Stimulated activated CD4-positive, alpha-beta T cell treated with anti-CD3 and anti-CD28 coated beads, TNF-alpha, amount 100 ng/mL, for 4 hours (primary cell): ENCODE measurements around the gene UTP15.

Experiments used
- DNase-seq, 3 experiments: peaks; one replicate each; pipeline ENCODE4 v3.0.0-alpha.2; 2020; ENCODE audit warnings: low read depth in 3 of 3

UTP15 gene, protein sequence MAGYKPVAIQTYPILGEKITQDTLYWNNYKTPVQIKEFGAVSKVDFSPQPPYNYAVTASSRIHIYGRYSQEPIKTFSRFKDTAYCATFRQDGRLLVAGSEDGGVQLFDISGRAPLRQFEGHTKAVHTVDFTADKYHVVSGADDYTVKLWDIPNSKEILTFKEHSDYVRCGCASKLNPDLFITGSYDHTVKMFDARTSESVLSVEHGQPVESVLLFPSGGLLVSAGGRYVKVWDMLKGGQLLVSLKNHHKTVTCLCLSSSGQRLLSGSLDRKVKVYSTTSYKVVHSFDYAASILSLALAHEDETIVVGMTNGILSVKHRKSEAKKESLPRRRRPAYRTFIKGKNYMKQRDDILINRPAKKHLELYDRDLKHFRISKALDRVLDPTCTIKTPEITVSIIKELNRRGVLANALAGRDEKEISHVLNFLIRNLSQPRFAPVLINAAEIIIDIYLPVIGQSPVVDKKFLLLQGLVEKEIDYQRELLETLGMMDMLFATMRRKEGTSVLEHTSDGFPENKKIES

DNA sequence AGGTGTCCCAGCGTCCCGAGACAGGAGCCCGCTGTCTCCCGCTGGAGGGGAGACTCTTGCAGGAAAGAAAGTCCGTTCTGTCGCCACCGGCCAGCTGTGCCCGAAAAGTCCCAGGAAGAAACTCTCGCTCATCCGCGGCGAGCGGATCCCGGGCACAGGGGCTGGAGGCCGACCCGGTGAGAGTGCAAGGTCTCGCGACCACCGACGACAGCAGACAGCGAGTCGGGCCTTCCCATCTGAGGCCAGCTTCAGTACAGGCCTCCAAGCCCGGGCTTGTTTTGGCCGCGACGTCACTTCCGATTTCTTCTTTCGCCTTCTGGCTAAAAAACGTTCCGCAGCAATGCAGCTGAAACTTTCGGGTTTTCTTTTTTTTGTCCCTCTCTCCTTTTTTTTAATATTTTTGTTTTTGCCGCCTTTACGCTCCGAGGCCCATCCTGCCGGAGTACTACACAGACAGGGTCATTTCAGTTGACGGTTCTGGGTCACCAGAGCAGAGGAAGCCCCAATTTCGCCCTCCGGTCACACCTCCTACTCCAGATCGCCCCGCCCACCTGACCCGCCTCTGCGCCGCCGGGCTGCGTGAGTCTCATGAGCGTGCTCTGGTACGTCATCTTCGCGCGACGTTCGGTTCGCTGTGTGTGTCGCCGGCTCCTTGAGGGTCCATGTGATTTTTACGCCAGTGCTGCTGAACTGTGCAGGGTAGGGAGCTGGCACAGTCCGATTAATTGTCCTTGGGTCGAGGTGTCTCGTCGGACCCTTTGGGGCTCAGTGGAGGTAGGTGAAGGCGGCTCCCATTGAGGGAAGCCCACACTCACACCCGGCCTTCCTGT, at the start of gene UTP15, which contains the start of gene ANKRA2:
UTP15 (plus strand) TSS at position 605 of the 830 bp plus-strand sequence. CDS start 1,602 bp downstream, outside the sequence.
ANKRA2 (minus strand) TSS at position 501 of the 830 bp plus-strand sequence. CDS start 2,758 bp downstream, outside the sequence.
- peak; percentile 96 to 98 (median 97) for DNase-seq

DNA sequence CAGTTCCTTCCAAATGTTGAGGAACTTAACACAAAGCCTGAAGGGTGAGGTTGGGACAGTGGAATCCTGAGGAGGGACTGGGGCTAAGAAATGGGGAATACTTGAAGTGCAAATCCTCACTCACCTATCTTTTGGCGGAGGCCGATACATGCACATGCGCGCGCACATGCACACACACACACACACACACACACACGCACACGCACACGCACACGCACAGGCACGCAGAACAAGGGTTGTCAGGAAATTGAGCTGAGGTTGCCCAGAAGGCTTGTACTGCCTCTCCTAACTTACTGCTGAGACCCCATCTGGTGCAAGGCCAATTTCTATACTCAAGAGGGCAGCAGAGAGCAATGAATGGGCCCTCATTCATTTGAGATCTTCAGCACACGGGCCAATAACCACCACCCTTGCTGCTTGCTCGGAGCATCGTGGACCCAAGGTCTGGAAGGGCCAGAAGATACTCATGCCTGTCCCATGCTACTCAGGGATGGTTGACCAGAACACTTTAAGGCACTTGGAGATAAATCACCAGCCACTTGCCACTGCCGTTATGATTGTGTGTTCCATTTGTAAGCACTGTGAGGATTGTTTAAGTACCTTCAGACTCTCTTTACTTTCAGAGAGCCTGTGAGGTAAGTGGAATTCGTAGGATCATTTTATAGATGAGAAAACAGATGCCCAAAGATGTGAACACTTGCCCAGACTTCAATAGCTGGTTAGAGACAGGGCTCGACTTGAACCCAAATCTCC, 45.8 kb upstream of the UTP15 start:
- peak; percentile 18 to 42 (median 36) for DNase-seq

DNA sequence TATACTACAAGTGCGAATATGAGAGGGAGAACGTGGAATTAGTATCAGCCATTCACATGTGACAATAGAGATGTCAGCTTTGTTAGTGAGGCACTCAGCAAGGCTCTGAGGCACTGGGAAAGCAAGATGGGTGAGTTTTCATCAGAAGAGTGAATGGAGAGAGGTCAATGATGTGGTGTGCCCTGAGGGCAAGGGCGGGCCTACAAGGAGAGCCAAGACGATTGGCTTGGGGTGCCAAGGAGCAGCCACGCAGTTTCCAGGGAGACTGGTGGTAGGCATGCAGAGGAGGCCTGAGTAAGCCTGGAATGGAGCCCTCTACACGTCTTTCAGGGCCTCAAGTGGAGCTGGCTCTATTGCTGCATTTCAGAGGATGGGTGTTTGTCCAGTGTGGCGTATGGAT, 42.6 kb upstream of the UTP15 start:
- DNase-seq, result no peak

DNA sequence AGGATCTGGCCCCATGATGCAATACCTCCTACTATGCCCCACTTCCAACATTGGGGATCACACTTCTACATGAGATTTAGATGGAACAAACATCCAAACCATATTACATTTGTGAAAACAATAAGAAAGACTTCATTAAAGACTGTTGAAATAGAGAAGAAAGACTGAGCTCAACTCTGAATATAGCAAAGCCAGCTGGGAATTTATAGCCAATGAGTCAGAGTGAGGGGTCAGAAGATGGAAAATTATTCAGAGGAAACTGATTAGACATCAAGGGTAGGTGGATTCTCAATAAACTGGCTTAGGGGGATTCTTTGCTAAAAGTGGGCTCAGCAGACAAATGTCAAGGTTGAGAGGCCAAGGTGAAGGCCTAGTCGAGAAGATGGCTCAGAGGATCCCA, 41.7 kb upstream of the UTP15 start:
- DNase-seq, result no peak

DNA sequence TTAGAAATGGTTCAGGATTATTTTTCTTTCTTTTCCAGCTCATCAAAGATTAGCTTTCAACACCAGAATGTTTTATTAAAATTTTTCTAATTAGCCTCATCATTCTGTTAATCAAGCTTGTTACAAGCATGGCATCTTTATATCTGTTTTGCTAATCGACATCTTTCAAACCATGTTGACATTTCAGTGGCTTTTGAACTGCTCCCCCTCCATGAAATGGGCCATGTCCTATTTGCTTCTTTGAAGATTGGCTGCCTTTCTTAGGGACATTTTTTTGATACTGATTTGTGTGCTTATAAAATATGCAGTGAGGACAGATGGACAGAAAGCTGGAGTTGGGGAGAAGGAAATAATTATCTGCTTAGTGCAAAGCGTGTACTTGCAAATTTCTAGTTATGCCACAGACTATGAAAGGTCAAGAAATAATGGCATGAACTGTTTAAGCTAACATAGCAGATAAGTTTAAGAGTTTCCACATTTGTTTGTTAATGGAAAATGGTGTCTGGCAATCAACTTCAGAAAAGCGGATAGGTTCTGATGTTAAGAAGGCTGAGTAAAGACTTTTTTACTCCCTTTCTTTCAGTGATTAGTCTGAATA, 39.8 kb upstream of the UTP15 start:
- DNase-seq, result no peak

DNA sequence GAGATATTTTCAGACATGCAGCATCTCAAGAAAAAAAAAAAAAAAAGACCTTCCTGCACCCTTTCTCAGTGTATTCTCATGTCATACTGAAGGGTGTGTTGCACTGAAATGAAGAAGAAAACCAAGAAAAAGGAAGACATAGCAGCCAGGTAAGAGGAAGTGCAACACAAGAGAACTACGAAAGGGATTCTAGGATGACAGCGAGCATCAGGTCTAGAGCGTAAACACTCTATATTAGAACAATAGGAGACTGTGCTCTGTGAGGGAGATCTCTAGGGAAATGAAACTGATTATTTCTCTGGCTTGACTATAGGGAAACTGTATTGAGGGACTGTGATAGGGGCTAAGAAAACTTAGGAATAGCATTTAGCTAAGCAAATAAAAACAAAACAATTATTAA, 37.3 kb upstream of the UTP15 start:
- DNase-seq, result no peak

DNA sequence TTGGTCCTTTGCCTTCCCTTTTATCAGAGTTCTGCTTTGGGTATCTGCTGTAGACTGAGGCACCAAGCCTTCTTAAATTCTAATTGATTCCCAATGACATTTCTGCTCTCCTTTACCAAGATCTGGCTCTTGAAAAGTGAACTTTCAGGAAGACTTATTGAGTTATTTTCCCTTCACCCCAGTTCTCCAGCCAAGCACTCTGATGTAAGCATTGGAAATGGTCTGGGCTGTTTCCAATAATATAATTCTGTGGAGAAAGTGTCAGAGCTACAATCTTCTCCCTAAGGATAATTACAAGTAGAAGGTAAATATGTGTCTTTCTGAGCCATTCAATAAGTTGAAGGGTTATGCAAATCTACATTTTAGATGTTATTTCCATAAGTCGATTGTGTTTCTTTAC, 36.5 kb upstream of the UTP15 start:
- DNase-seq, result no peak

DNA sequence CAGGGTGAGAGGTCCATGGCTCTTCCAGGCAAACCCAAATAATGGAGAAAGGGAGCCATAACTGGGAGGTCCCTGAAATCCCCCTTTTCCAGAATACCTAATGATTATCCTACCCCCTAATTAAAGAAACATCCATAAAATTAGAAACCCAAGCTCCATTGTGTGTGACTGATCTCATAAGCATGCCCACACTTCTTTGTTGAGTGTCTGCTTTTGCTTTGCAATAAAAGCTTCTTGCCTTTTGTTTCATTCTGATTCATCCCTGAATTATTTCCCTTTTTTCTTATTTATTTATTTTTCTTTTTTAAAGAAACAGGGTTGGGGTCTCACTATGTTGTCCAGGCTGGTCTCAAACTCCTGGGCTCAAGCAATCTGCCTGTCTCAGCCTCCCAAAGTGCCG, 34.2 kb upstream of the UTP15 start:
- DNase-seq, result no peak

DNA sequence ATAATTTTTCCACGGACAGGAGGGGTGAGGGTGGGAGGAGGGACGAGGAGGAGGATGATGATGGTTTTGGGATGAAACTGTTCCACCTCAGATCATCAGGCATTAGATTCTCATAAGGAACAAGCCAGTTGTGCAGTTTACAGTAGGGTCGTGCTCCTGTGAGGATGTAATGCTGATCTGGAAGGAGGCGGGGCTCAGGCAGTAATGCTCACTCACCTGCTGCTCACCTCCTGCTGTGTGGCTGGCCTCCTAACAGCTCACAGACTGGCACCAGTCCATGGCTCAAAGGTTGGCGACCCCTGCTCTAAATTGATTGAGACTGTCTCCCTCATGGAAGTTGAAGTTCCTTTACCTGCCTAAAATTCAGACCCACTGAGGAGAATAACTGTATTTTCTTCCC, 33.3 kb upstream of the UTP15 start:
- no peak for DNase-seq

DNA sequence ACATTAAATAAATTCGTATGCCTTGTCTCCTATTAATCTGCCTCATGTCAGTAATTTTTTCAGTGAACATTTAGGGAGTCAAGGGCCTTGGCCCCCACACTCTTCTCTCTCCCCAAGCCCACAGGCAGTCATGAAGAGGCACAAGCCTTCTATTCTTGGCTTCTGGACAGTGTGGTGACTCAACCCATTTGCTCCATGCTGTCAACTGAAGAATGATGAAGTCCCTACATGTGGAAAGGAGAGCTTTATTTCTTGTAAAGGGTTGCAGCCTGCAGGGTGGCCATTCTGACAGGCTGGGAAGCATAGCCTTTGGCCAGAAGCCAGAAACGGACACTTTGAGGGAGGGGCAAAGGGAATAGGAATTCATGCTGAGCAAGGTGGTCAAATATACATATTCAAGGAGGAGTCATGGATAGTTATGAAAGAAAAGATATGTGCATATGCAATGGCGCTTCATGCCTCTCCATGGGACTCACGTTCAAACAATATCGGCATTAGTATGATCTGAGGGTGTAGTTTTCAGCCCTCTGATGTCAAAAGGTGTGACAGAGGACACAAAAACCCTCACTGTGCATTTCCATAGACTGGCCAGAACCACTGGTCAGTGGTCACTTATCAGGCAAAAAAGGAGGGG, 31.4 kb upstream of the UTP15 start:
- DNase-seq, result no peak

DNA sequence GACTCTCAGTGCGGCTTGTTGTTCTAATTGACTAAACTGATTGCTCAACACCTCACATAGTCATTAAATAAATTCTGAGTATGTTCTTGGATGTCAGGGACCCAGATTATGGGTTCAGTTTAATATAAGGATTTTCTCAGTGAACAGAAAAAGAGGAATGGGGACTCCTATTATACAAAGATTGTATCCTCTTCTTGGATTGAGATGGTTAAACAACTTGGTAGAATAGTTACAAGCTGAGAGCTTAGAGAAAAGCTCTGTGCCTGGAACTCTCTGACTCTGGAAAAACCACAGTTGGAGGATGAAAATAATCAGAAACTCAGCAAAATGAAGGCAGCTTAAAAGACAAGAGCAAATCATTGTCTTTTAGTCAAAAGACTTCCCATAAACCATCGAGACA, 30.6 kb upstream of the UTP15 start:
- no peak for DNase-seq

DNA sequence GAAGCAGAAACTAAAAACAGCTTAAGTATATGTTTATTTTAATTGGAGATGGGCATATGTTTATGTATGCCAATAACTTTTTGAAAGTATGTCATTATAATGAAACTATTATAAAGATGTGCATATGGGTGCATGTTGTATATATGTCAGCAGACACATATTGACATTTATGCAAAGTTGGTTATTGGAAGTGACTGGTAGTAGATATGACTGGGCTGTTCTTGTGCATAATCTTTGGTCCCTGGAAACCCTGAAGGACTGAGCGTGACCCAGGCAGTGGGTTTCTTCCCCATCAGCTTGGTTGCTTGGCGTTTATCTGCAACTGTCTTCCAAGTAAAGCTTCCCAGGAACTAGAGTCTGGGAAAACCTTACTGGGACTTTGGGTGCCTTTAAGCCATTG, 25.8 kb upstream of the UTP15 start:
- DNase-seq, result no peak

DNA sequence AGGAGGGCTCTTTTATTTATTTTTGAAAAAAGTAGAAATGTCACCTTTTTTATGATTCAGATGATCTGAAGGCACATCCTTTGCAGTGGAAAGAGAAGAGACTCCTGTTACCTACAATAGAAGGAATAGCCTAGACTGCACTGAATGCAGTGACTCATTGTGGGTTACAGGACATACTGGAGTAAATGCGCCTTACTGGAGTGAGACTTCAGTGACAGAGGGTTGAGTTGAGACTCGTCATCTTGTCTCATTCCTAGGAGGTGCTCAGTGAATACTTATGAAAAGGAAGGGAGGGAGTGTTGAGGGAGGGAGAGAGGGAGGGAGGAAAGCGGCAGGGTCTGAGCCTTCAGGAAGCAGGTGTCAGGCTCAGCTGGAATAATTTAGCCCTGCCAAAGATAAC, 25.4 kb upstream of the UTP15 start:
- no peak for DNase-seq

DNA sequence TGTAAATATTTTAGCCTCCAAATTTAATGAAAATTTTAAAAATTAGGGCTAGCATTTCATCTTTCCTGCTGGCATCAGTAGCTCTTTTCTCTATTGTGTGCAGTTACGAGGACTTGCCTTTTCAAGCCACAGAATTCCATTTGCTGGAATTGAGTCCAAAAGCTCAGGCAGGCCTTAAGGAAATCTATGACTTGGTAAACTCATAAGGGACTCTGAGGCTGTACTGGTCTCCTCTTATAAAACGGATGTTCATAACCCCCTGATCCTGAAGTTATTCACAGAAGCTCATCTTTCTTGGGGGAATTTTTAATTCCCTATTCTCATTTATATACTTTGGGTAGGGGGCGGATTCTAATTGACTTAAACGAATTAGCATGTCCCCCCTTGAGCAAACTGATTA, 23.5 kb upstream of the UTP15 start:
- no peak for DNase-seq

DNA sequence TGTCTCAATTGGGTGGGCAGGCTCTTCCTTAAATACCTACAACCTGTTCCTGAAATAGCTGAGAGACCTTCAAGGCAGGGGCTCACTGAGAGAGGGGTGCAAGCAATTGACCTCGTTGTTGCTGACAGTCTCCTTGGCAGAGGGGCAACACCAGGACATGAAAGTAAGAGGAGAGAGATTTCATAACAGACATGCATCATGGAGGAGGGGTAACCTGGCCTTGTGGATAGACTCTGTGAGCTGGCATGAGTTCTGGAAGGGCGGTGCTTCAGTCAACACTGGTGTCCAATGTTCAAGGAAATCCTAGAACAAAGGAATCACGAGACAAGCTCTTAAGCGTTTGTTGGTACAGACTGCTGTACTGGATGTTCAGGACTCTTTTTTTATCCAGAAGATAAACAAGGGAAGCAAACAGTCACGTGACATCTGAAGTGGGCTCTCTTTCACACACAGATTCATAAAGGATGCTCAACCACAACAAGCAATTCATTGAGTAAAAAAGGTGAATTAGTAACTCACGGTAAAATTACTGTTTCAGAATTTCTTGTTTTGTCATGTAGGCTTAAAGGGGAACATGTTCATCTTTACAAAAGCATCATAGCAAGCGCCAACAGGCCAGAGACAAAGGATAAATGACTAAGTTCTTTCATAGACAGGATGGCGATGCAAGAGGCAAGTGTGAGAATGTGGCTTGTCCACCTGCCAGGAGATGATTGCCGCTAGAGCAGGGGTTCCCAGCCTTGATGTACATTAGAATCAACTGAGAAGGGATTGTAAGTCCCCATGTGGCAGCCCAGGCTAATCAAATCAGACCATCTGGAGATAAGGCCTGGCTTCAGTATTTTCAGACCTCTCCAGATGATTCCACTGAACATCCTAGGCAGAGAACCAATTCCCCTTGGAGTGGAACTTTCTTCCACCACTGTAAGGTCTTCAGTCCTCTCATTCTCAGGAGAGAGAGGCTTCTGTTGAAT, 20.8 kb upstream of the UTP15 start:
- DNase-seq, result no peak

DNA sequence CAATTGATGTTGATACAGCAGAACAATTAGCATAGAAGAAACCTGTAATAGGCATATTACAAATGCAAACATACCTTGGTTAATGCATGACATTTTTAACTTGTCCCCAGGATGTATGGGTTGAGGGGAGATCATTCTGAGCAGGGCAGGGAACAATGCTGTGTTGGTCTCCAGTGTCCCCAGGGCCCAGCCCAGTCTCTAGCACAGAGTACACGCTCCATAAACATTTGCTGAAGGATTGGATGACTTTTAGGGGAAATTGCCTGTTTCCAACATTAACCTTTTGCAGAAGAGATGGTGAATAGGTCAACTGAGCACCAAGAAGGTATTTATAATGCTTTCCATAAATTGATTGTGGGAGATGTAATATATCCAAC, 20.2 kb upstream of the UTP15 start:
- DNase-seq, result no peak

DNA sequence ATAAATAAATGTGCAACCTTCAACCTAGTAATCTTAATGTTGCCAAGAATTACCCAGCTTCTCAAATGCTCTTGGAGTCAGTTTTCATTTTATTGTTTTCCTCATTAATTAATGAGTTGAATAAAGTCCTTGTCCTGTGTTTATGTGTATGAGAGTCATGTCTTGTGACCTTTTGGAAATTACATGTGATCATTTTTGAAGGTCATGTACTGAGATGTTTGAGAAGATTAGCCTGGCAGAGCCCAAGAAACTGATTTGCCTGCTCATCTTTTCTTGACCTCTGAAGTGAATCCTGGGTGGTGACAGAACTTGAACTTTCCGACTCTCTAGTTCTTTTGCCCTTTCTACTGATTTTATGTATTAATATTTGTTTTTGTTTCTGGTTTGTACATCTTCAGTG, 15.5 kb upstream of the UTP15 start:
- no peak for DNase-seq

DNA sequence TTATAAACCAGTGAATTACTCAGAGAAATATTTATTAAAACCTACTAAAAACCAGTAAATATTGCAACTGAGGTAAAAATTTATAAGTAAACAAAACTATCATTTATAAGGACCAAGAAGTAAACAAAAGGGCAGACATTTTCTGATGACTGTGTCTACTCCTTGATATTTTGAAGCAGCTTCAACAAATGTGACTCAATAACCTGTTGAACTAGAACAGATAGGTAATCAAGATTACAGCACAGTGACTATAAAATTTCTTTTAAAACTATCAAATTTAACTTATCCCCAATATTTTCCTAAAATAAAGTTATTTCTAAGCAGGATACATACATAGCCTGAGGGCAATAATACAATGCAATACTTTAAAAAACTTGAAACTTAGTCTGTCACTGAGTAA, 12.9 kb upstream of the UTP15 start:
- DNase-seq, result no peak

DNA sequence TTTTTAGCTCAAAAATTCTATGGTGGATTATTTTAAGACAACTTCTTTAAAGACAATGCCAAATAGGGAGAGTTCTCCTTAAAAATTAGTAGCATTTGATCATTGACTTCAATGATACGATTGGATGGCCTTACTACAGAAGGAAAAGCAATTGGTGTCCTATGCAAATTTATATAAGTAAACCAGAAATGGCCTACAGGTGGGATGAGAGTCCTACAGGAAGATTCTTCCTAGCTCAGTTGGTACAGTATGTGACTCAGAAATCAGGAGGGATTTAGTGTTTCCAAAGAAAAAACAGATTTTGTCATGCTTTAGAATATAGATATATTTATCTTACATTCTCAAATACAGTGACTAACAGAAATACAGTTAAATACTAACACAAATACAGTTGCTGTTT, 6.6 kb upstream of the UTP15 start:
- DNase-seq, result no peak

DNA sequence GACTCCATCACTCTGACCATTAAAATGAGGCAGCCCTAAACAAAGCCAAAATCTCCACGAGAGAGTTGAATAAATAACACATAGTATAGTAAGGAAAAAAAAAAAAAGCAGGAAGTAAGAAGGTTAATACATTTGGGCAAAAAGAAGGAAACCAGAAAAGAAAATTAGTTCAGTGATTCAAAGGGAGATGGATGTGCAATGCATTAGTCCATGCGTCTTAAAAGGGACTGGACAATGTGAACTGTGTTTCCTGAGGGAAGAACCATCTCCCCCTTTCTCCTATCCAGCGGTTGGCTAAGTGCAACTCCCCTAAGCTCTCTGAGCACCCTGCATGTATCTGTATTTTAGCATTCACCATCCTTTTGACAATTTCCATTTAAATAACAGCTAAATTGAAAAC, 1.5 kb upstream of the UTP15 start:
- no peak for DNase-seq
